Left kidney (tissue), 2 donors: Measurements from ENCODE around the gene EPHB2. TPM values are rescaled to one million over a fixed set of nuclear protein-coding genes. Genes with fewer than 3 reads are reported as not detected.
A peak's percentile ranks its signal among the peaks of the same experiment; 100 is the strongest.
"Not testable (repeated sequence)": the region's sequence is repeated elsewhere in the genome, so short reads cannot be mapped to it uniquely, and the experiment has no call there.

ENCODE experiments used
- DNase-seq: peaks from one replicate; pipeline ENCODE4 v3.0.0-alpha.2; 2013
- polyA plus RNA-seq: library from polyadenylated mRNA; unstranded; fragments of 120-200 nt; gene quantifications from one replicate; pipeline ENCODE4 v1.2.1, GENCODE V29; 2013; ENCODE audit not compliant: insufficient read length

Gene EPHB2
- polyA plus RNA-seq, 1 donor = 11.5 TPM

- peak; percentile 70 for DNase-seq
Observed at GRCh38 chr1:22689505-22689904, 21.1 kb upstream of the EPHB2 start.

- no peak for DNase-seq
Observed at GRCh38 chr1:22691031-22691753, 19.4 kb upstream of the EPHB2 start.

DNA sequence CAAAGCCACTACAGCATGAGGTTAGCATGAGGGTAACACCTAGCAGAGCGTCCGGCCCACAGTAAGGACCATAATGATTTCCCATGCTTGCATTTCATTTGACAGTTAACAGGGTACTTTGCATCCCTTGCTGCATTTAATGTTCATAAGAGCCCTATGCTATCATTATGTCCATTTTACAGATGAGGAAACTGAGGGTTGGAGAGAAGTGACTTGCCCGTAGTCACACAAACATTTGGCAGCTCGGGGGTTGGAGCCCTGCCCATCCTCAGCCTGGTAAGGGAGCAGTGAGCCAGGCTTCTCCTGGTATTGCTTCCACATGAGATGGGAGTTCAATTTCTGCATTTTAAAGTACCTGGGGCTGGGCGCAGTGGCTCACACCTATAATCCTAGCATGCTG lies 16.5 kb upstream of the EPHB2 start:
- no peak for DNase-seq

GRCh38 chr1:22696610-22697009 lies 14.0 kb upstream of the EPHB2 start:
- DNase-seq = no peak

DNA sequence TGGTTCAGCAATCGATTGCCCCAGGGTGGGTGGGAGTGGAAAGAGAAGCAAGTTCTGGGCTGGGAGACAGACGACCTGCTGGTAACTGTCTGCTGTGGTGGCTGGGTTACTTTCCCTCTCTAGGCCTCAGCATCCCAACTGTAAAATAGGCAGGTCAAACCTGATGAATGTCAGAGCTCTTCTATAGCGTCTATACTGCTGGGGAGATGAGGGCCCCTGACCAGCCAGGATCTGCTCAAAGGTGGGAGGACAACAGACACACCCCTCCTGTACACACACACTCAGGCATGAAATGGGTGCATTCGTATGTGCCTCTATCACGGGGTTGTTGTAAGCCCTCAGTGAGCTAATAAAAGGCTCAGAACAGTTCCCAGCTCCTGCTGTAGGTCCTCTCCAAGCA lies 12.7 kb upstream of the EPHB2 start:
- no peak for DNase-seq

GRCh38 chr1:22699681-22700520 lies 10.7 kb upstream of the EPHB2 start:
- no peak for DNase-seq

DNA sequence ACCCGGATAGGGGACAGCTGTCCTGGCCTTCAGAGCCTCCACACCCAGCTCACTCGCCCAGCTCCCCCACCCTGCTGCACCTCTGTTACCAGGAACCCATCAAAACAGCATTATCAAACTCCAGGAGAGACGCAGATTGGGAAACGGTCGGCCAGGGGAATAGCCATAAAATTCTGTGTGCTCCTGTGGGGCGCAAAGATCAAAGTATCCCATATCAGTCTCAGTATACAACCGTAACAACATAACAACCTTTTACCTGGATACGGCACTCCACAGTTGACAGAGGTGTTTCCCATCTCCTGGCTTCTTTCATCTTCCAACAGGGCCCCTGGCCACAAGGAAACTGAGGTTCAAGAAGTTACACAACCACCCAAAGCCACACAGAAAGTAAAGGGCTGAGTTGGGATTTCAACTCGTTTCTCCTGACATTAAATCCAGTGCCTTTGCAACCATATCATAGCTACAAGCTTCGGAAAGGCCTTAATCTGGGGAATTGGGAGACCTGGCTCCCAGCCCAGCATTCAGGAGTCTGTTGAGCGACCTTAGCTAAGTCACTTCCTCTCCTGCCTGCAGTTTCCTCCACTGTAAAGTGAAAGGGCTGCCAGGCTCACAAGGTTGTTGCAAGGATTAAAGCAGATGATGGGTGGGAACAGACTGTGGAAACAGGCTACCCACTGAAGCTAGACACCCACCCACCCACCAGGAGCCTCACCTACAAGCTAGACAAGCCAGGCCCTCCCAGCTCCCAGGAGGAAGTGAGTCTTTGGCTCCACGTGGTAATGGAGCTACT lies 8.1 kb upstream of the EPHB2 start:
- no peak for DNase-seq

DNA sequence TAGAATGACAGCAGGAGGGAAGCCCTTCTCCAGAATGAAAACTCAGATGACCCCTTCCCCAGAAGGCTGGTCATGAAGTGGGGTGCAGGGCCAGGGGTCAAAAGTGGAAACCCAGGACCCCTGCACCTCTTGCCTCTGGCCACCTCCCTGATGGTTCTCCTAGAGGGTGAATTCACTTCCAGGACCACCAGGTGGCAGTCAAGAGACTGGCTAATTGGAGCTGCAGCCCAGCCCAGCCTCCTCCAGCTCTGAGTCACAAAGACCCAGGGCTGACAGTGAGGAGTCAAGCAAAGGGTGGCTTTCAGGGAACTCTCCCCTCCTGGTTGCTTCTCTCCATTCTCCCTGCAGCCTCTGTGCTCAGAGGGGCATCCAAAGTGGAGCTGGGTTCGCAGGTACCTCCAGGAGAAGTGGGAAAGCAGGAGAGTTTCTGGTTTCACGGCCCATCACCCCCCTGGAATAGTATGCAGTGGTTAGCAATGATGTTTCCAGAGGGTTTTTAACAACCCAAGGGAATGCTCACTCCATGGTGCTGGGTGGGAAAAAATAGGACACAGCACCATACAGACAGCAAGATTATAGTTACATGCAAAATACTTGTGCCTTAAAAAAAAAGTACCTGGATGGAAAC lies 6.1 kb upstream of the EPHB2 start:
- peak; percentile 78 for DNase-seq

GRCh38 chr1:22705586-22705985 lies 5.1 kb upstream of the EPHB2 start:
- no peak for DNase-seq

GRCh38 chr1:22706100-22706499 lies 4.5 kb upstream of the EPHB2 start:
- DNase-seq = not testable (repeated sequence)

DNA sequence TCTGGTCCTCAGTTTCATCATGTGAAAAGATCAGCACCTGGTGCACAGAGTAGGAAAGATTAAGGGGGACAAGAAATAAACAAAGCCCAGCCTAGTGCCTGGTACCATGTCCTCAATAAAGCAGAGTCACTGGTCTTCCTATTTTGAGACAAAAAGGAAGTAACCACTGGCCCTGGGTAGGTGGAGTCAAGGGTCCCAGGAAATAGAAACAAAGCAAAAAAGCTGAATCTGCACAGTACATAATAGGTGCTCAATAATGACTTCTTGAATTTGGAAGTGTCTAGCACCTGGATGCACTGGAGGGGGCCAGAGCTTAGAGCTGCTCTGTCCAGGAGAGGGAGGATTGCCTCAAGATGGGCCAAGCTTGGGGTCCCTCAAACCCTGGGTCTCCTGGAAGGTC lies 1.9 kb upstream of the EPHB2 start:
- DNase-seq = no peak

GRCh38 chr1:22709227-22709626 lies 1.4 kb upstream of the EPHB2 start:
- no peak for DNase-seq

DNA sequence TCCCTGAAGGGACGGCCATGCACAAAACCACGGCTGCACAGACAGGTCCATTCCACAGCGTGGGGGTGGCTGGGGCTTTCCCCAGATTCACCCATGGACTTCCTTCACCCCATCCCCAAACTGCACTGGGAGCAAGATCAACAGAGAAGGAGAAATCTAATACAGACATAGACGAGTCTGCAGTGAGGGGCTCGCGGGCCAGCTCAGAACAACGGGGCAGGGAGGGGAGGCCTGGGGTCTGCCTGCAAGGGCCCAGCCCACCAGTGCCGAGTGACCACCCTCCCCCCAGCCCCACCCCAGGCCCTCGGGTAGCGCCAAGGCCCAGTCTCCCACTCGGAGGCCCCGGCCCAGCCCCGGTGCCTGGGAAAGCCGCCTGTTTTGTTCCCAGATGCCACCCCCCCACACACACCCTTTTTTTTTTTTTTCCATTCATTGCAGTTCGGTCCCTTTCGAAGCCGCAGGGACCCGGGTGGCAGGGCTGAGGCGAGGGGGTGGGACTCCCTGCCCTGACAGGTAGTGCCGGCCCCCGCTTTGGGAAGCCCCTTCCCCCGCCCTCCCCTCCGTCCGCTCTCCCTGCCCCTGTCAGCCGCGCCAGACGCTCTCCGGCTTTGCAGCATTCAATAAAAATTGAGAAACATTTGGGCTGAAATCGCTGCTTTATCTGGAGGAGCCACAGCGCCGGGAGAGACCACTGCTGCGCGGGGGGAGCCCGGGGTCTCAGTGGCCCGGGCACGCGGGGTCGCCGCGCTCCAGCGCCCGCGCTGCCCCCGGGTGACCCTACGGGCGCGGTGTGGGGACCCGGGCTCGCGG lies 543 bp upstream of the EPHB2 start:
- peak; percentile 46 for DNase-seq

- DNase-seq = no peak
Observed at GRCh38 chr1:22711071-22711470, 432 bp downstream of the EPHB2 start.

- DNase-seq = no peak
Observed at GRCh38 chr1:22711591-22712501, 1.2 kb downstream of the EPHB2 start.

GRCh38 chr1:22712502-22713271 lies 2.0 kb downstream of the EPHB2 start:
- DNase-seq = no peak

- DNase-seq = no peak
Observed at GRCh38 chr1:22714455-22714854, 3.8 kb downstream of the EPHB2 start.

GRCh38 chr1:22717037-22717760 lies 6.6 kb downstream of the EPHB2 start:
- no peak for DNase-seq
